PC-9 (cell line): Measurements from ENCODE around the gene ESM1. TPM values are rescaled to one million over a fixed set of nuclear protein-coding genes. Genes with fewer than 3 reads are reported as not detected.

Source experiments
- BruUV-seq: library from RNA; stranded (reverse); fragments of 400-500 nt; replicated peaks from 2 replicates; lab custom pipeline; 2021; lab: Mats Ljungman, UMichigan
- CTCF ChIA-PET: fragments of 300-600 bp; sonication (Branson Sonifier 250); formaldehyde crosslinking; loops from one replicate; lab custom pipeline; 2022; ENCODE audit warnings: antibody characterized with exemption; lab: Charles Lee
- POLR2A ChIA-PET: fragments of 300-600 bp; sonication (Branson Sonifier 250); formaldehyde crosslinking; loops from one replicate; lab custom pipeline; 2022; ENCODE audit warnings: antibody characterized with exemption; ENCODE audit not compliant: unreplicated experiment; lab: Charles Lee
- DNase-seq, 2 experiments: peaks; one replicate each; pipeline versions ENCODE4 v3.0.0 to v3.0.0-alpha.2; 2015 to 2022; ENCODE audit warnings: mixed read lengths in 1 of 2
- H2AFZ ChIP-seq: fragments of 200-600 bp; sonication (generic); 2 replicates; pipeline ENCODE4 v1.8.1; 2017; ENCODE audit warnings: antibody characterized with exemption
- H3F3A ChIP-seq: fragments of 200-600 bp; sonication (generic); 2 replicates; pipeline ENCODE4 v1.8.1; 2017; ENCODE audit warnings: antibody characterized with exemption, mild to moderate bottlenecking, low read depth; ENCODE audit not compliant: insufficient read depth
- H3K27ac ChIP-seq: fragments of 200-600 bp; sonication (generic); 2 replicates; pipeline ENCODE4 v1.6.1; 2016; ENCODE audit warnings: mixed run types
- H3K27me3 ChIP-seq: fragments of 200-600 bp; sonication (generic); 2 replicates; pipeline ENCODE4 v1.6.1; 2016; ENCODE audit warnings: low read depth, mixed run types; ENCODE audit not compliant: insufficient read depth
- H3K36me3 ChIP-seq: fragments of 200-600 bp; sonication (generic); 2 replicates; pipeline ENCODE4 v1.6.1; 2016; ENCODE audit warnings: low read depth, mixed run types
- H3K4me1 ChIP-seq: fragments of 200-600 bp; sonication (generic); replicated peaks from 2 replicates; pipeline ENCODE4 v1.6.1; 2016; ENCODE audit warnings: mixed run types; ENCODE audit not compliant: insufficient read depth
- H3K4me2 ChIP-seq: fragments of 200-600 bp; sonication (generic); 2 replicates; pipeline ENCODE4 v1.6.1; 2017; ENCODE audit warnings: mixed run types
- H3K4me3 ChIP-seq: fragments of 200-600 bp; sonication (generic); 2 replicates; pipeline ENCODE4 v1.6.1; 2016; ENCODE audit warnings: mixed run types
- H3K79me2 ChIP-seq: fragments of 200-600 bp; sonication (generic); 2 replicates; pipeline ENCODE4 v1.6.1; 2017; ENCODE audit warnings: low read depth, mixed run types
- H3K9me2 ChIP-seq: fragments of 200-600 bp; sonication (generic); 2 replicates; pipeline ENCODE4 v1.8.1; 2017; ENCODE audit warnings: mild to moderate bottlenecking; ENCODE audit not compliant: insufficient read depth
- H3K9me3 ChIP-seq: fragments of 200-600 bp; sonication (generic); 2 replicates; pipeline ENCODE4 v1.8.1; 2016; ENCODE audit warnings: low read depth; ENCODE audit not compliant: insufficient read depth
- H4K20me1 ChIP-seq: fragments of 200-600 bp; sonication (generic); 2 replicates; pipeline ENCODE4 v1.8.1; 2017; ENCODE audit not compliant: insufficient read depth
- EZH2 ChIP-seq: fragments of 200-600 bp; sonication (generic); IDR thresholded peaks from 2 replicates; pipeline ENCODE4 v1.8.0; 2017; ENCODE audit warnings: antibody characterized with exemption, low read depth
- intact Hi-C: fragments of 100-400 bp; cut with micrococcal nuclease; formaldehyde crosslinking; loops from one replicate; pipeline ENCODE4 v1.10.0; 2022; ENCODE audit not compliant: unreplicated experiment
- total RNA-seq: library from RNA; stranded (reverse); gene quantifications from 2 replicates; pipeline ENCODE4 v1.2.3, GENCODE V29; 2021
- TF ChIP-seq, protein P1 (sequence below): fragments of 200-600 bp; sonication (generic); conservative IDR thresholded peaks from 2 replicates; pipeline ENCODE4 v1.6.1; 2017; ENCODE audit warnings: mixed run types, antibody characterized with exemption, mild to moderate bottlenecking, moderate library complexity

Gene ESM1
- total RNA-seq, 1 experiment from 2014 or later, result 0.15 TPM

GRCh38 chr5:54996466-54996865 is 11.1 kb upstream of the ESM1 start:
- Histone ChIP-seq H3K4me2 (no peak overlapping the region), H4K20me1 (no peaks in the 10 kb centered on the region), H3K36me3 (no peaks in the 10 kb centered on the region), H3K9me3 (no peaks in the 10 kb centered on the region), H3F3A (no peaks in the 10 kb centered on the region), H3K9me2 (no peaks in the 10 kb centered on the region; the same call in 1 of the 2 replicates), H3K4me1 (no peaks in the 10 kb centered on the region), H2AFZ (no peak overlapping the region), H3K4me3 (no peak overlapping the region), H3K79me2 (no peaks in the 10 kb centered on the region), H3K27ac (no peak overlapping the region), H3K27me3 (peaks cover 40% of the 10 kb centered on the region)
- no peak for DNase-seq
- ChIA-PET CTCF (no interaction called here), POLR2A (no interaction called here)
- no TSS peak for BruUV-seq
- intact Hi-C loops, result no loop called here
- no peak for TF ChIP-seq EZH2
- TF ChIP-seq, protein P1, sequence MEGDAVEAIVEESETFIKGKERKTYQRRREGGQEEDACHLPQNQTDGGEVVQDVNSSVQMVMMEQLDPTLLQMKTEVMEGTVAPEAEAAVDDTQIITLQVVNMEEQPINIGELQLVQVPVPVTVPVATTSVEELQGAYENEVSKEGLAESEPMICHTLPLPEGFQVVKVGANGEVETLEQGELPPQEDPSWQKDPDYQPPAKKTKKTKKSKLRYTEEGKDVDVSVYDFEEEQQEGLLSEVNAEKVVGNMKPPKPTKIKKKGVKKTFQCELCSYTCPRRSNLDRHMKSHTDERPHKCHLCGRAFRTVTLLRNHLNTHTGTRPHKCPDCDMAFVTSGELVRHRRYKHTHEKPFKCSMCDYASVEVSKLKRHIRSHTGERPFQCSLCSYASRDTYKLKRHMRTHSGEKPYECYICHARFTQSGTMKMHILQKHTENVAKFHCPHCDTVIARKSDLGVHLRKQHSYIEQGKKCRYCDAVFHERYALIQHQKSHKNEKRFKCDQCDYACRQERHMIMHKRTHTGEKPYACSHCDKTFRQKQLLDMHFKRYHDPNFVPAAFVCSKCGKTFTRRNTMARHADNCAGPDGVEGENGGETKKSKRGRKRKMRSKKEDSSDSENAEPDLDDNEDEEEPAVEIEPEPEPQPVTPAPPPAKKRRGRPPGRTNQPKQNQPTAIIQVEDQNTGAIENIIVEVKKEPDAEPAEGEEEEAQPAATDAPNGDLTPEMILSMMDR, result no peak

GRCh38 chr5:54995168-54995567 is 9.8 kb upstream of the ESM1 start:
- H3K79me2 ChIP-seq, result no peaks in the 10 kb centered on the region
- no peak overlapping the region for H3K27ac ChIP-seq
- TF ChIP-seq, protein P1, result no peak
- TF ChIP-seq EZH2, result no peak
- no peaks in the 10 kb centered on the region for H3K4me1 ChIP-seq
- H3F3A ChIP-seq, result no peaks in the 10 kb centered on the region
- H2AFZ ChIP-seq, result no peak overlapping the region
- H3K27me3 ChIP-seq, result peaks cover 40% of the 10 kb centered on the region
- H3K9me2 ChIP-seq, result no peaks in the 10 kb centered on the region; the same call in 1 of the 2 replicates
- H3K36me3 ChIP-seq, result no peaks in the 10 kb centered on the region
- intact Hi-C loops, result no loop called here
- no TSS peak for BruUV-seq
- H3K4me3 ChIP-seq, result no peak overlapping the region
- ChIA-PET POLR2A (no interaction called here), CTCF (no interaction called here)
- no peaks in the 10 kb centered on the region for H4K20me1 ChIP-seq
- DNase-seq, result no peak
- no peak overlapping the region for H3K4me2 ChIP-seq
- no peaks in the 10 kb centered on the region for H3K9me3 ChIP-seq

GRCh38 chr5:54994628-54995027 is 9.2 kb upstream of the ESM1 start:
- Histone ChIP-seq H3K79me2 (no peaks in the 10 kb centered on the region), H3K9me3 (no peaks in the 10 kb centered on the region), H3K36me3 (no peaks in the 10 kb centered on the region), H3K27ac (no peak overlapping the region), H3K4me2 (no peak overlapping the region), H3K4me1 (no peaks in the 10 kb centered on the region), H3K27me3 (peaks cover 42% of the 10 kb centered on the region), H3F3A (no peaks in the 10 kb centered on the region), H4K20me1 (no peaks in the 10 kb centered on the region), H3K9me2 (no peaks in the 10 kb centered on the region; the same call in 1 of the 2 replicates), H2AFZ (no peak overlapping the region), H3K4me3 (no peak overlapping the region)
- no TSS peak for BruUV-seq
- CTCF ChIA-PET, result no interaction called here
- POLR2A ChIA-PET, result no interaction called here
- no peak for DNase-seq
- no peak for TF ChIP-seq EZH2
- TF ChIP-seq, protein P1, result no peak
- intact Hi-C loops, result no loop called here
